ENCODE measurements around the gene MTCH1. TPM values are rescaled to one million over a fixed set of nuclear protein-coding genes. Genes with fewer than 3 reads are reported as not detected.

Gene MTCH1
- total RNA-seq, 1 experiment from 2014 or later, result 161 TPM

DNA sequence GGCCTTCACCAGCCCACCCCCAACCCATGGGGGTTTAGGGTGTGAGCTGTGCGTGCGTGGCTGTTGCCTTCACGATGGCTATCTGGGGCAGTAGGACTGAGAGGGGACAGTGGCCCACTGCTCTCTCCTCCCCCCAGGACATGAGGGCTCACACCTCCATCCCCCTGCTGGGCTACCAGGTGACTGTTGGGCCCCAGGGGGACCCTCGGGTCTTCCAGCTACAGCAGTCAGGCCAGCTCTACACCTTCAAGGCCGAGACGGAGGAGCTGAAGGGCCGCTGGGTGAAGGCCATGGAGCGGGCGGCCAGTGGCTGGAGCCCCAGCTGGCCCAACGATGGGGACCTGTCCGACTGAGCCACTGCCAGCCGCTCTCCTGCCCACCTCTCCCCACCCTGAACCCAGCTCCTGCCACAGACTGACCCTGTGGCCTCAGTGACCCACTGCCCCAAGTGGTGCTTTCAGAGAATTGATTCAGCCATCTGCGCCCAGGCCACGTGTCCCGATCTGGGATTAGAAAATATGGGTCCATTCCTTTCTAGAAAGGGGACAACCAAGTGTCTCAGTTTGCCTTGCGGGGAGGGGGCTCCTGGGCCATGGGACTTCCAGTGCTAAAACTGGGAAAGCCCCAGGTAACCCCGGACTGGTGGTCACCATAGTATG, 41.9 kb upstream of the MTCH1 start (continued):
- no peak for TF ChIP-seq ZBTB33 (IDR thresholded peaks at IDR 0.05; ENCODE audit: extremely low read depth, insufficient replicate concordance, low read length)
- no peak for TF ChIP-seq EGR1 (IDR thresholded peaks at IDR 0.05; ENCODE audit: low read depth)

DNA sequence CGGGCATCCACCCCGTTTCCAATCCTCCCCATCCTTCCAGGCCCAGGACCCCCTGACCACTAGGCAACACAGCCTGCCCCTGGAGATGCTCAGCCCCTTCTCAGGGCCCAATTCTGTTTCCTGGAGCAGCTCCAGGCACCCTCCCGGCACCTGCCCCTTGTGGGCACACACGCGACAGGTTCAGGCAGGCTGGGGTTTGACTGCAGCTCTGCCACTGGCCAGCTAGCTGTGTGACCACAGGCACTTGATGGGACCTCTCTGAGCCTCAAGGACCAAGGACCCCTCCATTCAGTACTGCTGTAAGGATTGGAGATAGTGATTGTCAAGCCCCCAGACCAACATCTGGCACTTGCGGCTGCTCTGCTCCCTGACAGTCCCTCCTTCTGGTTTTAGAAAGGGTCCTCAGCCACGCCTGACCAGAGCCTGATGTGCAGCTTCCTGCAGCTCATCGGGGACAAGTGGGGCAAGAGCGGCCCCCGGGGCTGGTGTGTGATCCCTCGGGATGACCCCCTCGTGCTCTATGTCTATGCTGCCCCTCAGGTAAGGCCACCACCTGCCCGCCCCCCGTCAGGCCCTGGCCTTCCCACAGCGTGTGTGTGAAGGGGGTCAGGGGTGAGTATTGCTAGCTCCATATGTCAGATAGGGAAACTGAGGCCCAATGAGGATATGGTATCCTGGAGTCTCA, 41.2 kb upstream of the MTCH1 start:
- Histone ChIP-seq H3K4me3 (replicated peaks in 1 of 2; ENCODE audit: low read depth in 1 of 2, low read length in 2 of 2) (no peak overlapping the region), H4K20me1 (ENCODE audit: insufficient read depth) (no peaks in the 10 kb centered on the region), H3K9me3 (ENCODE audit: control insufficient read depth in 1 of 2, insufficient read depth in 1 of 2, low read depth in 1 of 2, low read length in 2 of 2) (peaks cover 0 to 6% of the 10 kb centered on the region in 2 experiments; a peak in 1 of 4 replicates), H3K9ac (ENCODE audit: low read length) (no peak overlapping the region), H3K79me2 (ENCODE audit: insufficient read depth, low read length) (no peaks in the 10 kb centered on the region), H3K9me2 (ENCODE audit: insufficient read depth) (no peaks in the 10 kb centered on the region), H2AFZ (ENCODE audit: low read depth, low read length, poor library complexity, severe bottlenecking) (no peak overlapping the region), H3K36me3 (ENCODE audit: control insufficient read depth in 1 of 2, insufficient read depth in 2 of 2, low read length in 2 of 2) (no peaks in the 10 kb centered on the region), H3K27me3 (ENCODE audit: insufficient read depth, low read length) (no peaks in the 10 kb centered on the region), H3K4me2 (ENCODE audit: low read length) (no peak overlapping the region), H3K4me1 (ENCODE audit: control insufficient read depth in 1 of 2, insufficient read depth in 2 of 2, low read length in 2 of 2) (peaks cover 31 to 52% of the 10 kb centered on the region in 2 experiments), H3K27ac (ENCODE audit: low read depth, low read length) (no peak overlapping the region)
- DNase-seq (ENCODE audit: low read depth, low spot score), result no peak
- TF ChIP-seq SRF (IDR thresholded peaks at IDR 0.05; ENCODE audit: low read depth) (no peak), POLR2A (IDR thresholded peaks at IDR 0.05; ENCODE audit: borderline replicate concordance, extremely low read depth, insufficient read depth, insufficient read length) (no peak), EZH2phosphoT487 (IDR thresholded peaks at IDR 0.05; ENCODE audit: borderline replicate concordance) (no peak), ZFX (IDR thresholded peaks at IDR 0.05) (no peak), ZNF274 (IDR thresholded peaks at IDR 0.05; ENCODE audit: low read depth, low read length) (no peak), JUND (IDR thresholded peaks at IDR 0.05) (no peak), RAD21 (IDR thresholded peaks at IDR 0.05; ENCODE audit: low read depth) (no peak), TCF7L2 (IDR thresholded peaks at IDR 0.05; ENCODE audit: borderline replicate concordance, extremely low read depth, insufficient read depth, insufficient read length) (no peak), EZH2 (IDR thresholded peaks at IDR 0.05) (no peak), FOSL1 (IDR thresholded peaks at IDR 0.05; ENCODE audit: low read depth) (no peak), SP1 (IDR thresholded peaks at IDR 0.05; ENCODE audit: low read depth) (no peak), MAX (IDR thresholded peaks at IDR 0.05) (no peak), EGR1 (IDR thresholded peaks at IDR 0.05; ENCODE audit: low read depth) (no peak), CBX3 (IDR thresholded peaks at IDR 0.05; ENCODE audit: low read depth) (no peak)
- TF ChIP-seq, protein P1, sequence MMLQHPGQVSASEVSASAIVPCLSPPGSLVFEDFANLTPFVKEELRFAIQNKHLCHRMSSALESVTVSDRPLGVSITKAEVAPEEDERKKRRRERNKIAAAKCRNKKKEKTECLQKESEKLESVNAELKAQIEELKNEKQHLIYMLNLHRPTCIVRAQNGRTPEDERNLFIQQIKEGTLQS (IDR thresholded peaks at IDR 0.05), result no peak
- ChIA-PET RAD21 (ENCODE audit: low non-redundant PET in 1 of 2, low total read pairs in 2 of 2, uncharacterized antibody in 2 of 2, unreplicated experiment in 2 of 2) (no interaction called here), POLR2A (interaction anchor here (0.8 kb wide), 1 partner anchor 29 kb away, joined by 3 read pairs; no protein-coding TSS in a partner anchor), CTCF (interaction anchor here (1.4 to 13.9 kb wide), 5 partner anchors 8 to 183 kb away, joined by 3 to 331 read pairs (median 26); no protein-coding TSS in a partner anchor)
- BruUV-seq (replicated peaks), result no TSS peak
- no peak for ATAC-seq
- intact Hi-C loops (cut with micrococcal nuclease), result no loop called here

Measured in HCT116 (cell line).